WTC11 (cell line): ENCODE results near the gene CALU. TPM values are rescaled to one million over a fixed set of nuclear protein-coding genes. Genes with fewer than 3 reads are reported as not detected.

Experiments
- ATAC-seq: fragments of 200-7000 bp; cut with Tn5 transposase; 2 replicates; pipeline ENCODE4 v1.10.0; 2021; ENCODE audit warnings: mild to moderate bottlenecking, moderate library complexity
- CTCF ChIA-PET: fragments of 300-600 bp; sonication (Branson Sonifier 250); formaldehyde crosslinking; loops from one replicate; lab custom pipeline; 2021; ENCODE audit warnings: antibody characterized with exemption; lab: Charles Lee
- POLR2A ChIA-PET: fragments of 350-600 bp; sonication (Branson Sonifier 250); formaldehyde crosslinking; loops from one replicate; lab custom pipeline; 2021; ENCODE audit warnings: antibody characterized with exemption; lab: Charles Lee
- DNase-seq: peaks from one replicate; pipeline ENCODE4 v3.0.0; 2021; ENCODE audit warnings: low spot score
- H3K27ac Mint-ChIP-seq: 2 replicates; pipeline ENCODE4 v1.8.0; 2021; ENCODE audit warnings: mixed read lengths
- H3K27me3 Mint-ChIP-seq: 2 replicates; pipeline ENCODE4 v1.8.0; 2021; ENCODE audit warnings: low read depth, mild to moderate bottlenecking, moderate library complexity, mixed read lengths
- H3K36me3 Mint-ChIP-seq: 2 replicates; pipeline ENCODE4 v1.8.0; 2021; ENCODE audit warnings: mixed read lengths
- H3K4me1 Mint-ChIP-seq: 2 replicates; pipeline ENCODE4 v1.8.0; 2022; ENCODE audit warnings: mixed read lengths
- H3K4me3 Mint-ChIP-seq: 2 replicates; pipeline ENCODE4 v1.8.0; 2021; ENCODE audit warnings: mild to moderate bottlenecking, moderate library complexity, mixed read lengths
- H3K9me3 Mint-ChIP-seq: 2 replicates; pipeline ENCODE4 v1.8.0; 2021; ENCODE audit warnings: mixed read lengths
- FOXJ3 ChIP-seq: sonication (generic); formaldehyde crosslinking; IDR thresholded peaks from 2 replicates; pipeline ENCODE4 v1.9.0; 2021; ENCODE audit warnings: missing genetic modification reagents, mild to moderate bottlenecking, borderline replicate concordance
- FOXK1 ChIP-seq: sonication (generic); formaldehyde crosslinking; IDR thresholded peaks from 2 replicates; pipeline ENCODE4 v1.8.0; 2022; ENCODE audit warnings: mild to moderate bottlenecking, moderate library complexity, missing genetic modification reagents
- FOXP1 ChIP-seq: sonication (generic); formaldehyde crosslinking; IDR thresholded peaks from 2 replicates; pipeline ENCODE4 v1.8.0; 2022; ENCODE audit warnings: missing genetic modification reagents, mild to moderate bottlenecking, moderate library complexity, borderline replicate concordance
- GRHL2 ChIP-seq: fragments of 250-450 bp; sonication (Bioruptor Pico); IDR thresholded peaks from 2 replicates; pipeline ENCODE4 v1.8.0; 2022; ENCODE audit warnings: mild to moderate bottlenecking, moderate library complexity; ENCODE audit not compliant: insufficient replicate concordance, severe bottlenecking
- GTF2I ChIP-seq: fragments of 250-450 bp; sonication (Bioruptor Pico); conservative IDR thresholded peaks from 2 replicates; pipeline ENCODE4 v1.4.0; 2021; ENCODE audit warnings: mild to moderate bottlenecking
- IRF2 ChIP-seq: sonication (generic); formaldehyde crosslinking; IDR thresholded peaks from 2 replicates; pipeline ENCODE4 v1.8.0; 2022; ENCODE audit warnings: low read depth, missing genetic modification reagents, borderline replicate concordance
- JAZF1 ChIP-seq: fragments of 250-450 bp; sonication (Bioruptor Pico); IDR thresholded peaks from 2 replicates; pipeline ENCODE4 v1.9.0; 2021; ENCODE audit warnings: moderate library complexity, mild to moderate bottlenecking, inconsistent platforms
- NFATC4 ChIP-seq: fragments of 250-450 bp; sonication (Bioruptor Pico); IDR thresholded peaks from 2 replicates; pipeline ENCODE4 v1.9.0; 2021; ENCODE audit warnings: mild to moderate bottlenecking
- NFYB ChIP-seq: sonication (generic); formaldehyde crosslinking; conservative IDR thresholded peaks from 2 replicates; pipeline ENCODE4 v1.8.0; 2022; ENCODE audit warnings: low read depth, missing genetic modification reagents
- NR1H2 ChIP-seq: sonication (generic); formaldehyde crosslinking; IDR thresholded peaks from 2 replicates; pipeline ENCODE4 v1.9.0; 2021; ENCODE audit warnings: mild to moderate bottlenecking, moderate library complexity, missing genetic modification reagents
- NR3C1 ChIP-seq: sonication (generic); formaldehyde crosslinking; conservative IDR thresholded peaks from 2 replicates; pipeline ENCODE4 v1.8.1; 2023; ENCODE audit warnings: low read depth, mild to moderate bottlenecking, missing genetic modification reagents
- RORB ChIP-seq: fragments of 250-450 bp; sonication (Bioruptor Pico); IDR thresholded peaks from 2 replicates; pipeline ENCODE4 v1.9.0; 2021; ENCODE audit warnings: mild to moderate bottlenecking
- SMAD3 ChIP-seq: sonication (generic); formaldehyde crosslinking; IDR thresholded peaks from 2 replicates; pipeline ENCODE4 v1.8.0; 2022; ENCODE audit warnings: missing genetic modification reagents, mild to moderate bottlenecking, borderline replicate concordance
- SOX15 ChIP-seq: fragments of 250-450 bp; sonication (Bioruptor Pico); IDR thresholded peaks from 2 replicates; pipeline ENCODE4 v1.9.0; 2021; ENCODE audit warnings: mild to moderate bottlenecking
- TEAD4 ChIP-seq: sonication (generic); formaldehyde crosslinking; IDR thresholded peaks from 2 replicates; pipeline ENCODE4 v1.8.0; 2022; ENCODE audit warnings: mild to moderate bottlenecking, missing genetic modification reagents
- ZBTB21 ChIP-seq: sonication (generic); formaldehyde crosslinking; IDR thresholded peaks from 2 replicates; pipeline ENCODE4 v1.8.1; 2023; ENCODE audit warnings: mild to moderate bottlenecking, missing genetic modification reagents, borderline replicate concordance
- ZNF219 ChIP-seq: sonication (generic); formaldehyde crosslinking; IDR thresholded peaks from 2 replicates; pipeline ENCODE4 v1.8.0; 2023; ENCODE audit warnings: missing genetic modification reagents, mild to moderate bottlenecking, borderline replicate concordance
- ZNF396 ChIP-seq: fragments of 250-450 bp; sonication (Bioruptor Pico); IDR thresholded peaks from 2 replicates; pipeline ENCODE4 v1.8.0; 2021; ENCODE audit warnings: mild to moderate bottlenecking, moderate library complexity, borderline replicate concordance
- ZNF423 ChIP-seq: fragments of 250-450 bp; sonication (Bioruptor Pico); IDR thresholded peaks from 2 replicates; pipeline ENCODE4 v2.1.2; 2022; ENCODE audit warnings: mild to moderate bottlenecking, moderate library complexity
- total RNA-seq: library from RNA; stranded (reverse); gene quantifications from 3 replicates; pipeline ENCODE4 v1.2.3, GENCODE V29; 2021
- TF ChIP-seq, protein P1 (sequence below): sonication (generic); formaldehyde crosslinking; IDR thresholded peaks from 2 replicates; pipeline ENCODE4 v1.8.1; 2022; ENCODE audit warnings: mild to moderate bottlenecking, moderate library complexity, missing genetic modification reagents
- TF ChIP-seq, protein P2 (sequence below): sonication (generic); formaldehyde crosslinking; IDR thresholded peaks from 2 replicates; pipeline ENCODE4 v1.8.0; 2022; ENCODE audit warnings: mild to moderate bottlenecking, missing genetic modification reagents
- TF ChIP-seq, protein P3 (sequence below): sonication (generic); formaldehyde crosslinking; IDR thresholded peaks from 2 replicates; pipeline ENCODE4 v1.8.0; 2022; ENCODE audit warnings: mild to moderate bottlenecking, missing genetic modification reagents
- TF ChIP-seq, protein P4 (sequence below): sonication (generic); formaldehyde crosslinking; IDR thresholded peaks from 2 replicates; pipeline ENCODE4 v1.8.0; 2023; ENCODE audit warnings: missing genetic modification reagents

The CALU gene
- total RNA-seq, 1 experiment from 2014 or later = 150 TPM

DNA sequence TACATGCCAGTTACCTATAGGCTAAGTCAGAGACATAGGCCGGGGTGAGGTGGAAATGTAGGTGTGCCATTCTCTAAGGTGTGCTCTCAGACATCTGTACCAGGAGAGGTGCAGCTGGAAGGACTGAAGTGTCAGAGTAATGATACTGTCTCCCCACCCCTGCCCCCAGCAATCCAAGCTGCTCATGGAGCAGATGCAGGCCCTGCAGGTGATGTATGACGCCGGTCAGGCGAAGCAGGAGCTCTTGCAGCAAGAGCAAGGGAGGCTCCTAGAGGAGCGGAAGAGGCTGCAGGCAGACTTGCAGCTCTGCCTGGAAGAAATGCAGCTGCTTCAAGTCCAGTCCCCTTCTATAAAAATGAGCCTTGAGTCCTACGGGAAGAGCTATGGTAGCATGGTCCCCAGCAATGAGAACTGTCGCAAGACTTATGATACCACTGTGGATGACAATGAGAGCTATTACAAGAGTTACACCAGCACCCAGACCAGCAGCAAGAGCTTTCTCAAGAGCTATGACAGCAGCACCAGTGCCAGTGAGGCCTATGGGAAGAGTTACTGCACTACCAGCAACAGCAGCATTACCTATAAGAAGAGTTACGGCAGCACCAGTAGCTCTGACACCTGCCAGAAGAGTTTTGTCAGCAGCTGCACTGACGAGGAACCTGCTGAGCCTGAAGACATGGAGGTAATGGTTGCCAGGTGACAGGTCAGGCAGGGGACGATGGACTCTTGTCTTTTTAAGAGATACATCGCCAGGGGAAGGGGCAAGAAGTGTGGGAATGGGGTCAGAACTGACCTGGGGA is 72.7 kb downstream of the CALU start:
- ATAC-seq = peak; percentile 28; the same call in 1 of the 2 replicates
- no peak for TF ChIP-seq NR3C1
- TF ChIP-seq, protein P1, sequence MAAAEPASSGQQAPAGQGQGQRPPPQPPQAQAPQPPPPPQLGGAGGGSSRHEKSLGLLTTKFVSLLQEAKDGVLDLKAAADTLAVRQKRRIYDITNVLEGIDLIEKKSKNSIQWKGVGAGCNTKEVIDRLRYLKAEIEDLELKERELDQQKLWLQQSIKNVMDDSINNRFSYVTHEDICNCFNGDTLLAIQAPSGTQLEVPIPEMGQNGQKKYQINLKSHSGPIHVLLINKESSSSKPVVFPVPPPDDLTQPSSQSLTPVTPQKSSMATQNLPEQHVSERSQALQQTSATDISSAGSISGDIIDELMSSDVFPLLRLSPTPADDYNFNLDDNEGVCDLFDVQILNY (CRISPR knock-in tag) = no peak
- TF ChIP-seq RORB (CRISPR knock-in tag) = no peak
- no peak for TF ChIP-seq FOXP1 (CRISPR knock-in tag)
- TF ChIP-seq GRHL2 (CRISPR knock-in tag) = no peak
- TF ChIP-seq SMAD3 (CRISPR knock-in tag) = no peak
- TF ChIP-seq ZBTB21 (CRISPR knock-in tag) = no peak
- TF ChIP-seq SOX15 (CRISPR knock-in tag) = no peak
- TF ChIP-seq, all 79 proteins: peak for 0
- Mint-ChIP-seq H3K9me3 (no peaks in the 10 kb centered on the region), H3K27ac (no peak overlapping the region), H3K4me1 (no peaks in the 10 kb centered on the region), H3K4me3 (no peak overlapping the region), H3K36me3 (peaks cover 11% of the 10 kb centered on the region), H3K27me3 (no peaks in the 10 kb centered on the region)
- ChIA-PET POLR2A (no interaction called here), CTCF (interaction anchor here (0.7 to 2.1 kb wide), 9 partner anchors 19 to 146 kb away, joined by 3 to 12 read pairs (median 4); no protein-coding TSS in a partner anchor)
- no peak for DNase-seq

DNA sequence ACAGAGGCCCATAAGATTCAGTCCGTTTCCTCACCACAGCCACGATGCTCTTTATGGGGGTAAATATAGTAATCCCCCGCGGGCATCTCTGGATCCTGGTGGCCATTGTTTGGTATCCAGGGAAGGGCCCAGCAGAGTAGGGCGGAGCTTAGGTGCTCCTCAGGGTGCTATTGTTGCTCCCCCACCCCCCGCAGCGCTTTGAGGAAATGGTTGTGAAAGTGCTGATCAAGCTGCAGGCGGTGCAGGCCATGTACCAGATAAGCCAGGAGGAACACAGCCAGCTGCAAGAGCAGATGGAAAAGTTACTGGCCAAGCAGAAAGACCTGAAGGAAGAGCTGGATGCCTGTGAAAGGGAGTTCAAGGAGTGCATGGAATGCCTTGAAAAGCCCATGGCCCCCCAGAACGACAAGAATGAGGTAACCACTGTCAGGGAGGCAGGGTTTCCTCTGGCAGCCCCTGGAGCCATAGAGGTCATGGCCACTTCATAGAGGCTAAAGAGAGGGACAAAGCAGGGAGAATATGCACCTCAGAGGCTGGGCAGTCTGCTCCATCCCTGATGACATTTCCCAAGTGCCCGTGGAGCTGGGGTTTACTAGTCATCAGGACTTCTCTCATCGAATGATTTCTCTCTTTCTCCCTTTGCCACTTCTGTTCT is 73.5 kb downstream of the CALU start:
- ATAC-seq (peak; percentile 34), DNase-seq (no peak)
- CTCF ChIA-PET = interaction anchor here (0.7 to 2.1 kb wide), 7 partner anchors 20 to 147 kb away, joined by 3 to 12 read pairs (median 4); no protein-coding TSS in a partner anchor
- POLR2A ChIA-PET = no interaction called here
- no peak overlapping the region for H3K27ac Mint-ChIP-seq
- H3K36me3 Mint-ChIP-seq = peaks cover 8% of the 10 kb centered on the region
- TF ChIP-seq ZNF423 (CRISPR knock-in tag) (peak; percentile 96), NFATC4 (CRISPR knock-in tag) (no peak)
- H3K4me3 Mint-ChIP-seq = no peak overlapping the region
- no peaks in the 10 kb centered on the region for H3K9me3 Mint-ChIP-seq
- no peaks in the 10 kb centered on the region for H3K4me1 Mint-ChIP-seq
- no peaks in the 10 kb centered on the region for H3K27me3 Mint-ChIP-seq

DNA sequence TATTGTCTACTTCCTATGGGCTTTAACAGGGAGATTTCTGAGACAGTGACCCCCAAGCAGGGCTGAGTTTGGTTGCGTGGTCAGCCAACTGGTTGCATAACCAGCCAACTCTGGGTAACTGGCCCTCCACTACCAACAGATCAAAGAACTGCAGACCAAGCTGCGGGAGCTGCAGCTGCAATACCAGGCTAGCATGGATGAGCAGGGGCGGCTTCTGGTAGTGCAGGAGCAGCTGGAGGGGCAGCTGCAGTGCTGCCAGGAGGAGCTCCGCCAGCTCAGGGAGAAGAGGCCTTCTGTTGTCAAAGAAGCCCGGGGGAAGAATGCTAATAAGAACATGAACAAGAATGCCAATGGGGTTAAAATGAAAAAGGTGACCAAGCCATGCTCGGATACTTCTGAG is 75.3 kb downstream of the CALU start:
- Mint-ChIP-seq H3K4me1 (no peaks in the 10 kb centered on the region), H3K9me3 (no peaks in the 10 kb centered on the region), H3K4me3 (no peak overlapping the region), H3K27ac (no peak overlapping the region; the same call in 1 of the 2 replicates), H3K27me3 (no peaks in the 10 kb centered on the region), H3K36me3 (peaks cover 8% of the 10 kb centered on the region)
- DNase-seq = no peak
- CTCF ChIA-PET = interaction anchor here (1.4 to 2.2 kb wide), 2 partner anchors 17 to 20 kb away, joined by 3 to 5 read pairs; no protein-coding TSS in a partner anchor
- POLR2A ChIA-PET = no interaction called here
- no peak for ATAC-seq
- TF ChIP-seq JAZF1 (no peak), NFYB (CRISPR knock-in tag) (no peak), NR1H2 (no peak), IRF2 (CRISPR knock-in tag) (no peak)

DNA sequence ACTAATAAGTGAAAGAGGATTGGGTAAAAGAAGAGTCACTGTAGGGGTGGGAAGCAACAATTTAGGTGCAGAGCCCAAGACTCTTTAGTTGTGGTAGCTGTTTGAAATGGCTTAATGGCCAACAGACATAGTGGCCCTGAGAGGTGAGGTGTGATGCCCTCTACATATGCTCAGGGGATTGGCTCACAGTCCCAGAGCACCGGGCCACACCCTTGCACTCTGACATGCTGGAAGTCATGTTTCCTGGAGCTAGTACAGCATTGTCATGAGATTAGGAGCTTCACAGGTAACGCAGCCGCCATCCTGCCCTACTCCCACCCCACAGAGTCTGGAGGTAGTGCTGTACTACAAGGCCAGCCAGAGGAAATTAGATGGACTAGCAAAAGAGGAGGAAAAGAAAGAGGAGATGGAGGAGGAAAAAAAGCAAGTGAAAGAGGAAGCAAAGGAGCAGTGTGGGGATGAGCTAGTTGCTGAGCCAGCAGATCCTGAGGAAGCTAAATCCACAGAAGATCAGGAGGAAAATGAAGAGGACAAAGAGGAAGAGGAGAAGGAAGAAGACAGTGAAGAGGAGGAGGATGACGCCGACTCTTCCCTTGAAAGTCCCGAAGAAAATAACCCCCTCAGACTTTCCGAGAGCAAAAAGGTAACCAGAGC is 76.3 kb downstream of the CALU start:
- Mint-ChIP-seq H3K27ac (no peak overlapping the region), H3K4me3 (no peak overlapping the region), H3K27me3 (no peaks in the 10 kb centered on the region), H3K9me3 (no peaks in the 10 kb centered on the region), H3K4me1 (no peaks in the 10 kb centered on the region), H3K36me3 (peaks cover 2% of the 10 kb centered on the region)
- POLR2A ChIA-PET = no interaction called here
- CTCF ChIA-PET = interaction anchor here (1.4 to 2.2 kb wide), 2 partner anchors 16 to 21 kb away, joined by 3 to 5 read pairs; no protein-coding TSS in a partner anchor
- no peak for ATAC-seq
- DNase-seq = no peak
- TF ChIP-seq, protein P2, sequence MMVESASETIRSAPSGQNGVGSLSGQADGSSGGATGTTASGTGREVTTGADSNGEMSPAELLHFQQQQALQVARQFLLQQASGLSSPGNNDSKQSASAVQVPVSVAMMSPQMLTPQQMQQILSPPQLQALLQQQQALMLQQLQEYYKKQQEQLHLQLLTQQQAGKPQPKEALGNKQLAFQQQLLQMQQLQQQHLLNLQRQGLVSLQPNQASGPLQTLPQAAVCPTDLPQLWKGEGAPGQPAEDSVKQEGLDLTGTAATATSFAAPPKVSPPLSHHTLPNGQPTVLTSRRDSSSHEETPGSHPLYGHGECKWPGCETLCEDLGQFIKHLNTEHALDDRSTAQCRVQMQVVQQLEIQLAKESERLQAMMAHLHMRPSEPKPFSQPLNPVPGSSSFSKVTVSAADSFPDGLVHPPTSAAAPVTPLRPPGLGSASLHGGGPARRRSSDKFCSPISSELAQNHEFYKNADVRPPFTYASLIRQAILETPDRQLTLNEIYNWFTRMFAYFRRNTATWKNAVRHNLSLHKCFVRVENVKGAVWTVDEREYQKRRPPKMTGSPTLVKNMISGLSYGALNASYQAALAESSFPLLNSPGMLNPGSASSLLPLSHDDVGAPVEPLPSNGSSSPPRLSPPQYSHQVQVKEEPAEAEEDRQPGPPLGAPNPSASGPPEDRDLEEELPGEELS (CRISPR knock-in tag) = no peak
- TF ChIP-seq, protein P3, sequence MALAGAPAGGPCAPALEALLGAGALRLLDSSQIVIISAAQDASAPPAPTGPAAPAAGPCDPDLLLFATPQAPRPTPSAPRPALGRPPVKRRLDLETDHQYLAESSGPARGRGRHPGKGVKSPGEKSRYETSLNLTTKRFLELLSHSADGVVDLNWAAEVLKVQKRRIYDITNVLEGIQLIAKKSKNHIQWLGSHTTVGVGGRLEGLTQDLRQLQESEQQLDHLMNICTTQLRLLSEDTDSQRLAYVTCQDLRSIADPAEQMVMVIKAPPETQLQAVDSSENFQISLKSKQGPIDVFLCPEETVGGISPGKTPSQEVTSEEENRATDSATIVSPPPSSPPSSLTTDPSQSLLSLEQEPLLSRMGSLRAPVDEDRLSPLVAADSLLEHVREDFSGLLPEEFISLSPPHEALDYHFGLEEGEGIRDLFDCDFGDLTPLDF (CRISPR knock-in tag) = no peak
- TF ChIP-seq ZNF396 (CRISPR knock-in tag) (no peak), TEAD4 (CRISPR knock-in tag) (no peak), FOXK1 (CRISPR knock-in tag) (no peak), ZNF219 (CRISPR knock-in tag) (no peak), GTF2I (no peak), FOXJ3 (CRISPR knock-in tag) (no peak)
- TF ChIP-seq, protein P4, sequence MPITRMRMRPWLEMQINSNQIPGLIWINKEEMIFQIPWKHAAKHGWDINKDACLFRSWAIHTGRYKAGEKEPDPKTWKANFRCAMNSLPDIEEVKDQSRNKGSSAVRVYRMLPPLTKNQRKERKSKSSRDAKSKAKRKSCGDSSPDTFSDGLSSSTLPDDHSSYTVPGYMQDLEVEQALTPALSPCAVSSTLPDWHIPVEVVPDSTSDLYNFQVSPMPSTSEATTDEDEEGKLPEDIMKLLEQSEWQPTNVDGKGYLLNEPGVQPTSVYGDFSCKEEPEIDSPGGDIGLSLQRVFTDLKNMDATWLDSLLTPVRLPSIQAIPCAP (CRISPR knock-in tag) = no peak
